HepG2 (cell line): ENCODE results near the gene IL17RC. TPM values are rescaled to one million over a fixed set of nuclear protein-coding genes. Genes with fewer than 3 reads are reported as not detected.

Experiments
- FIP1L1 ChIP-seq: fragments of 200-400 bp; formaldehyde crosslinking; IDR thresholded peaks from 2 replicates; pipeline ENCODE4 v1.6.1; 2018; ENCODE audit warnings: low read depth, mild to moderate bottlenecking, low read length, moderate library complexity, borderline replicate concordance; ENCODE audit not compliant: insufficient read depth
- JDP2 ChIP-seq: sonication (generic); formaldehyde crosslinking; IDR thresholded peaks from 2 replicates; pipeline ENCODE4 v1.8.1; 2022; ENCODE audit warnings: missing genetic modification reagents, borderline replicate concordance
- KDM4B ChIP-seq: sonication (generic); formaldehyde crosslinking; IDR thresholded peaks from 2 replicates; pipeline ENCODE4 v1.4.0; 2020; ENCODE audit warnings: missing genetic modification reagents
- MAFG ChIP-seq: sonication (generic); formaldehyde crosslinking; IDR thresholded peaks from 2 replicates; pipeline ENCODE4 v1.5.1; 2020; ENCODE audit warnings: mild to moderate bottlenecking, missing genetic modification reagents
- MAX ChIP-seq: IDR thresholded peaks from 2 replicates; pipeline ENCODE4 v1.6.1; 2012; ENCODE audit warnings: inconsistent platforms
- RNF2 ChIP-seq: fragments of 450-650 bp; conservative IDR thresholded peaks from 2 replicates; pipeline ENCODE4 v1.6.1; 2016; ENCODE audit warnings: low read depth
- RXRB ChIP-seq: IDR thresholded peaks from 2 replicates; pipeline ENCODE4 v1.6.1; 2016; ENCODE audit warnings: borderline replicate concordance, missing genetic modification reagents, missing compliant biosample characterization
- SCMH1 ChIP-seq: sonication (generic); formaldehyde crosslinking; IDR thresholded peaks from 2 replicates; pipeline ENCODE4 v1.9.0; 2021; ENCODE audit warnings: missing genetic modification reagents, mild to moderate bottlenecking, borderline replicate concordance
- TERF1 ChIP-seq: sonication (generic); formaldehyde crosslinking; IDR thresholded peaks from 2 replicates; pipeline ENCODE4 v1.8.0; 2022; ENCODE audit warnings: mild to moderate bottlenecking, missing genetic modification reagents, moderate library complexity
- TOPORS ChIP-seq: sonication (generic); formaldehyde crosslinking; IDR thresholded peaks from 2 replicates; pipeline ENCODE4 v1.8.0; 2023; ENCODE audit warnings: mild to moderate bottlenecking, missing genetic modification reagents
- ZBTB39 ChIP-seq: sonication (generic); formaldehyde crosslinking; IDR thresholded peaks from 2 replicates; pipeline ENCODE4 v1.5.0; 2020; ENCODE audit warnings: missing genetic modification reagents
- ZFX ChIP-seq: sonication (generic); formaldehyde crosslinking; IDR thresholded peaks from 2 replicates; pipeline ENCODE4 v1.4.0; 2020; ENCODE audit warnings: mild to moderate bottlenecking, low read depth, missing genetic modification reagents, moderate library complexity
- ZNF101 ChIP-seq: sonication (generic); formaldehyde crosslinking; IDR thresholded peaks from 2 replicates; pipeline ENCODE4 v1.4.0; 2020; ENCODE audit warnings: mild to moderate bottlenecking, low read depth, missing genetic modification reagents, borderline replicate concordance
- ZNF674 ChIP-seq: sonication (generic); formaldehyde crosslinking; IDR thresholded peaks from 2 replicates; pipeline ENCODE4 v1.5.0; 2020; ENCODE audit warnings: low read depth, mild to moderate bottlenecking, missing genetic modification reagents
- ZSCAN25 ChIP-seq: sonication (generic); formaldehyde crosslinking; IDR thresholded peaks from 2 replicates; pipeline ENCODE4 v1.8.0; 2022; ENCODE audit warnings: mild to moderate bottlenecking, missing genetic modification reagents
- polyA plus RNA-seq, 8 experiments: library from polyadenylated mRNA; depleted of rRNA in 3 of 8; stranded (reverse) in 7 of 8; unstranded in 1 of 8; fragments of >200 nt; fragmentation: Illumina TruSeq in 4 of 8; extraction: Trizol in 4 of 8; gene quantifications; 2 replicates each; pipeline versions ENCODE4 v1.2.1 to v1.2.3, GENCODE V29; 2011 to 2016; ENCODE audit warnings: low read depth in 4 of 8, missing spikeins in 1 of 8, mixed read lengths in 1 of 8; ENCODE audit not compliant: insufficient read depth in 1 of 8
- total RNA-seq, 5 experiments: library from RNA; depleted of rRNA; stranded (reverse); fragments of >200 nt; fragmentation: Illumina TruSeq; extraction: Trizol; gene quantifications; 2 replicates each; pipeline ENCODE4 v1.2.3, GENCODE V29; 2016; ENCODE audit warnings: low read depth in 1 of 5
- TF ChIP-seq, protein P1 (sequence below): sonication (generic); formaldehyde crosslinking; IDR thresholded peaks from 2 replicates; pipeline ENCODE4 v1.5.0; 2020; ENCODE audit warnings: mild to moderate bottlenecking, missing genetic modification reagents, borderline replicate concordance
- TF ChIP-seq, protein P2 (sequence below): sonication (generic); formaldehyde crosslinking; conservative IDR thresholded peaks from 2 replicates; pipeline ENCODE4 v1.4.0; 2020; ENCODE audit warnings: missing genetic modification reagents
- TF ChIP-seq, protein P3 (sequence below): sonication (generic); formaldehyde crosslinking; IDR thresholded peaks from 2 replicates; pipeline ENCODE4 v1.8.0; 2023; ENCODE audit warnings: mild to moderate bottlenecking, missing genetic modification reagents
- TF ChIP-seq, protein P4 (sequence below): sonication (generic); formaldehyde crosslinking; IDR thresholded peaks from 2 replicates; pipeline ENCODE4 v1.5.0; 2020; ENCODE audit warnings: missing genetic modification reagents

The IL17RC gene
- total and polyA plus RNA-seq, 2 of the 13 experiments (the other 11 are each of a cell fraction or from before 2014, with no cell fraction given) = 20.7 to 24.0 TPM

- TF ChIP-seq, protein P1, sequence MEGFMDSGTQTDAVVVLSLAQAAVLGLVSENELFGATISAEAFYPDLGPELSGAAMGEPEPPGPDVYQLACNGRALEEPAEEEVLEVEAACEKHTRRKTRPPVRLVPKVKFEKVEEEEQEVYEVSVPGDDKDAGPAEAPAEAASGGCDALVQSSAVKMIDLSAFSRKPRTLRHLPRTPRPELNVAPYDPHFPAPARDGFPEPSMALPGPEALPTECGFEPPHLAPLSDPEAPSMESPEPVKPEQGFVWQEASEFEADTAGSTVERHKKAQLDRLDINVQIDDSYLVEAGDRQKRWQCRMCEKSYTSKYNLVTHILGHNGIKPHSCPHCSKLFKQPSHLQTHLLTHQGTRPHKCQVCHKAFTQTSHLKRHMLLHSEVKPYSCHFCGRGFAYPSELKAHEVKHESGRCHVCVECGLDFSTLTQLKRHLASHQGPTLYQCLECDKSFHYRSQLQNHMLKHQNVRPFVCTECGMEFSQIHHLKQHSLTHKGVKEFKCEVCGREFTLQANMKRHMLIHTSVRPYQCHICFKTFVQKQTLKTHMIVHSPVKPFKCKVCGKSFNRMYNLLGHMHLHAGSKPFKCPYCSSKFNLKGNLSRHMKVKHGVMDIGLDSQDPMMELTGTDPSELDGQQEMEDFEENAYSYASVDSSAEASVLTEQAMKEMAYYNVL = peak; percentile 63; the same call in 1 of the 2 replicates
- 0 out of 2 replicates have a peak, but pooled peaks have one; percentile 38 for TF ChIP-seq MAFG (CRISPR knock-in tag)
- peak; percentile 43; the same call in 1 of the 2 replicates for TF ChIP-seq ZSCAN25 (CRISPR knock-in tag)
- no peak for TF ChIP-seq ZBTB39 (CRISPR knock-in tag)
- TF ChIP-seq RXRB (CRISPR knock-in tag) = no peak
- TF ChIP-seq, protein P2, sequence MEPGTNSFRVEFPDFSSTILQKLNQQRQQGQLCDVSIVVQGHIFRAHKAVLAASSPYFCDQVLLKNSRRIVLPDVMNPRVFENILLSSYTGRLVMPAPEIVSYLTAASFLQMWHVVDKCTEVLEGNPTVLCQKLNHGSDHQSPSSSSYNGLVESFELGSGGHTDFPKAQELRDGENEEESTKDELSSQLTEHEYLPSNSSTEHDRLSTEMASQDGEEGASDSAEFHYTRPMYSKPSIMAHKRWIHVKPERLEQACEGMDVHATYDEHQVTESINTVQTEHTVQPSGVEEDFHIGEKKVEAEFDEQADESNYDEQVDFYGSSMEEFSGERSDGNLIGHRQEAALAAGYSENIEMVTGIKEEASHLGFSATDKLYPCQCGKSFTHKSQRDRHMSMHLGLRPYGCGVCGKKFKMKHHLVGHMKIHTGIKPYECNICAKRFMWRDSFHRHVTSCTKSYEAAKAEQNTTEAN (CRISPR knock-in tag) = peak; percentile 43
- TF ChIP-seq ZNF674 (CRISPR knock-in tag) = peak; percentile 76; the same call in 1 of the 2 replicates
- TF ChIP-seq RNF2 = peak; percentile 91
- TF ChIP-seq MAX = peak; percentile 33
- no peak for TF ChIP-seq TERF1 (CRISPR knock-in tag)
- peak; percentile 57 for TF ChIP-seq ZFX (CRISPR knock-in tag)
- TF ChIP-seq, protein P3, sequence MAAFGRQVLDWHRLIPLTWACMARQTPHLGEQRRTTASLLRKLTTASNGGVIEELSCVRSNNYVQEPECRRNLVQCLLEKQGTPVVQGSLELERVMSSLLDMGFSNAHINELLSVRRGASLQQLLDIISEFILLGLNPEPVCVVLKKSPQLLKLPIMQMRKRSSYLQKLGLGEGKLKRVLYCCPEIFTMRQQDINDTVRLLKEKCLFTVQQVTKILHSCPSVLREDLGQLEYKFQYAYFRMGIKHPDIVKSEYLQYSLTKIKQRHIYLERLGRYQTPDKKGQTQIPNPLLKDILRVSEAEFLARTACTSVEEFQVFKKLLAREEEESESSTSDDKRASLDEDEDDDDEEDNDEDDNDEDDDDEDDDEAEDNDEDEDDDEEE (CRISPR knock-in tag) = 0 out of 2 replicates have a peak, but pooled peaks have one; percentile 73
- no peak; the same call in 1 of the 2 replicates for TF ChIP-seq KDM4B (CRISPR knock-in tag)
- TF ChIP-seq TOPORS = no peak
- TF ChIP-seq FIP1L1 = no peak
- TF ChIP-seq SCMH1 (CRISPR knock-in tag) = no peak
- no peak for TF ChIP-seq JDP2
- TF ChIP-seq, protein P4, sequence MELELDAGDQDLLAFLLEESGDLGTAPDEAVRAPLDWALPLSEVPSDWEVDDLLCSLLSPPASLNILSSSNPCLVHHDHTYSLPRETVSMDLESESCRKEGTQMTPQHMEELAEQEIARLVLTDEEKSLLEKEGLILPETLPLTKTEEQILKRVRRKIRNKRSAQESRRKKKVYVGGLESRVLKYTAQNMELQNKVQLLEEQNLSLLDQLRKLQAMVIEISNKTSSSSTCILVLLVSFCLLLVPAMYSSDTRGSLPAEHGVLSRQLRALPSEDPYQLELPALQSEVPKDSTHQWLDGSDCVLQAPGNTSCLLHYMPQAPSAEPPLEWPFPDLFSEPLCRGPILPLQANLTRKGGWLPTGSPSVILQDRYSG (CRISPR knock-in tag) = peak; percentile 15
- no peak for TF ChIP-seq ZNF101 (CRISPR knock-in tag)
These were observed 16.1 kb downstream of the IL17RC start (continued) for GRCh38 chr3:9932843-9933560.
